Hindlimb muscle (tissue), 1 donor: ENCODE results near the gene DDC. TPM values are rescaled to one million over a fixed set of nuclear protein-coding genes. Genes with fewer than 3 reads are reported as not detected.

Experiments used
- DNase-seq: peaks from one replicate; pipeline ENCODE4 v3.0.0-alpha.2; 2013
- polyA plus RNA-seq: library from polyadenylated mRNA; unstranded; fragments of 120-200 nt; gene quantifications from one replicate; pipeline ENCODE4 v1.2.1, GENCODE V29; 2013; ENCODE audit not compliant: insufficient read length

The DDC gene
- polyA plus RNA-seq, 1 donor: not detected

DNA sequence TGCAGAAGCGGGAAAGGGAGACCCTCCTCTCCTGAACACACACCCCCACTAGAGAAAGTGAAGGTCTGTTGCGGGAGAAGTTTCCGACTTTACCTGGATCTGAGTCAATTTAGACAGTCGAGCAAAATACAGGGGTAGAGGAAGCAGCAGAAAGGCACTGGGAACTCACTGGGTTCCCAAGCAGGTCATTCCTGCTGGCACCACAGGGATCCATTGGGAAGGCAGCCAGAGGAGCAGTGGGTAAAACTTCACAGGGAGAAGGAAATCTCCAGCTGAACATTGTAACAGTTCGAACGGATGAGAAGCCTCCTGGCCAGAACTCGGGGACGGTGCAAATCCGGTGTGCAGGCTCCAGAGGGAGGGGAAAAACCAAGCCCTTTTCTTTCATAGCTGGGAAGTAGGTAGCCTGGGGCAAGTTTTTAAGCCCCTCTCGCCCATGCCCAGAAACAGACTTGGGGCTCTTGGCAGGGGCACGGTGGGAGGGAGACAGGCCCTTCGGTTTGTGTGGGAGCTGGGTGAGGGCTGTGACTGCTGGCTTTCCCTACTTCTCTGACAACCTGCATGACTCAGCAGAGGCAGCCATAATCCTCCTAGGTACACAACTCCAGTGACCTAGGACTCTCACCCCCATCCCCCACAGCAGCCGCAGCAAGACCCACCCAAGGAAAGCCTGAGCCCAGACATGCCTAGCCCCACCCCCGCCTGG is 51.9 kb downstream of the DDC start:
- DNase-seq: no peak

DNA sequence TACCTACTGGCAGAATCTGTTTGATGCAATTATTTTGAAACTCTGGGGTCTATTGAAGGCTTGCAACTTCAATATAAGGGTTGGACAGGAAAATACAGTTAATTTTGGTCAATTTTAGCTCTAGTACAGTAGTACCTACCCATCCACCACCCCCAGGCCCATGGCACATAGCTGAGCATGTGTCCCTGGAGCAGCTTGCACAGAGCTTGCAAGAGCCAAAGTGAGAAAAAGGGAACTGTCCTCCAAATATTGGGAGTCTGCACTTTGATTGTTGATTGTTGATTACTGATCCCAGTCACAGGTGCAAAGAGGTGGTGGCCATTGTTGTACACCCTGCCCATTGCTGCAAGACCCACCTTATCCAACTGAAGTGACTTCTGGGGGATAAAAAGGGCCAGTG is 52.8 kb downstream of the DDC start:
- DNase-seq: no peak

DNA sequence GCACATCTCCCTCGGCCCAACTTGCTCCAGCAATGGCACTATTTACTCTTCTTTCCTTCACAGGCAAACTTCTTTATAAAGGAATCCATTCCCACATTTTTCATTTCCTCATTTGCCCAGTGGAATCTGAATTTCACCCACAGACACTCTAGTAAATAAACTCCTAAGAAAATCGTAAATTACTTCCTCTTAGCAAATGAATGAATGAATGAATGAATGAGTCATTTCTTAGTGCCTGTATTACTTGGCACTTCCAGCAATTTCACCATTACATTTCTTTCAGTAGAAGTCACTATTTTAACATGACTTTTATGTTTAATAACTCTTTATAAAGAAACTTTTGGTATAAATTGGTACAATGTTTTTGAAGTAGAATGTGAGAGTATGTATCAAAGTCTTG is 55.7 kb downstream of the DDC start:
- no peak for DNase-seq

DNA sequence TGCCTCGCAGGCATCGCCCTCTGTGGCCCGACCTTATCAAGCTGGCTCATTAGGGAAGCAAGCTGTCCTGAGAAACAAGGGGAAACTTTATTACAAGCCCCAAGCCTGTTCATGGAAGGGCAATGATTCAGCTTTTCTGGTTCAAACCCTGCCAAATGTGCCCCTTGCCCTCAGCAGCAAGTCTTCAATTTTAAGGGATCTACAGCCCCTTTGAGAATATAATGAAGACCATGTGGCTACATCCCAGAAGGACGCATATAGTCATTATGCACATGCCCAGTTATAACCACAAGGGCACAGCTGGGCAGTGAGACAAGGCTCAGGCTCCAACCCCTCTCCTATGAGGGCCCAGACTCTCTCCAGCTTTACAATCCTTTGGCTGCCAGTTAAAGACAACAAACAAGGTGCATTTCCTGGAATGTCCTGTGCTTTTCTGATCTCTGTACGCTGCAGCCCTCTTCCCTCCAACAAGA is 56.7 kb downstream of the DDC start:
- DNase-seq: no peak

DNA sequence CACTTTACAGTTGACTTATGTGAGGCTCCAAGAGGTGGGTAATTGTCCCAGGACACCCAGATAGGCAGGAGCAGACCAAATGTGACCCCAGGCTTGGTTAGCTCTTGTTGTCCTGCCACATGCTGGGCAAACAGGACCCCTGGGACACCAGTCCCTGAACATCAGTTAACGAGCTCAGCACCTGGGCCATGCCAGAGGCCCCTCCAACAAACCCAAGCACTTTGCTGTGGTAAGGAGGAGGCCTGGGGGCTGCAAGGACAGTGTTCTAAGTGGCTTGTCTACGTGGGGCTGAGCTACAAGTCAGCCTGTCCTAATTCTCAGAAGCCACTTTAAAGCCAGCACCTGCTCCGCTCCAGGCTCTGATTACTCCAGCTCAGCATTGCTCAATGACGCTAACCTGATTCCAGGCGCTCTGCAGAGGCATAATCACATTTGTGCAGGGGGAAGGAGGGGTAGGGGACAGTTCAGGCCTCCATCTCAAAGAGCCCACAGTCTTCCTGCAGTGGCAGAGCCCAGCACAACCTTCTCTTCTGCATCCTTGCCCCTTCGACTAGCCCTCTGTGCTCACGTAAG is 57.2 kb downstream of the DDC start:
- DNase-seq: no peak

DNA sequence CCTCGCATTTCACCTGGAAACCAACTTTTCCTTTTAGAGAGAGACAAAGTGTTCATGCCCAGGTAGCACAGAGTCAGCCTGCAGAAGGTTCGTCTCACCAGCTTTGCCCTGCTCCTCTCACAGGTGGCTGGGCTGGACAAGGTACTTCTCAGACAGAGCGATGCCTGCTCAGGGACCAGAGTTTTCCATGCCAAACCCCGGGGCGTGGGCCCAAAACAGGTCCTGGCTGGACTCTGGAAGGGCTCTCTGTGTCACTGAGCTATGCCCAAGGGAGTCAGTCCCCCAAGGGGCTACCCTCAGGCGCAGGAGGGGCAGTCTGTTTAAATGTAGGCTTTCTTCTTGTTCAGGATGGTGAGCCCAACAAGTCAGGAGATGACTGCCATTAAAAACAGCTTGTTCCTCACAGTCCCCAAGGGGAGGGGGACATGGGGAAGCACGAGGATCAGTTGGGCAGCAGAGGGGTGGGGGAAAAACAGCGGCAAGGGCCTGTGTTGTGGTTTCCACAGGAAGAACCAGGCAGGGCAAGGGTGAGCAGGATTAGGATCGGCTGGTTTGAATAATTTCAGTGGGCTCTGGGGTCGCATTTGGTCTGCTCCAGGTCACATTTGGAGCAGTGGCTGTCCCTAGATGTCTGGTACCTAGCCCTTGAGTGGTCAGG is 59.5 kb downstream of the DDC start:
- no peak for DNase-seq

DNA sequence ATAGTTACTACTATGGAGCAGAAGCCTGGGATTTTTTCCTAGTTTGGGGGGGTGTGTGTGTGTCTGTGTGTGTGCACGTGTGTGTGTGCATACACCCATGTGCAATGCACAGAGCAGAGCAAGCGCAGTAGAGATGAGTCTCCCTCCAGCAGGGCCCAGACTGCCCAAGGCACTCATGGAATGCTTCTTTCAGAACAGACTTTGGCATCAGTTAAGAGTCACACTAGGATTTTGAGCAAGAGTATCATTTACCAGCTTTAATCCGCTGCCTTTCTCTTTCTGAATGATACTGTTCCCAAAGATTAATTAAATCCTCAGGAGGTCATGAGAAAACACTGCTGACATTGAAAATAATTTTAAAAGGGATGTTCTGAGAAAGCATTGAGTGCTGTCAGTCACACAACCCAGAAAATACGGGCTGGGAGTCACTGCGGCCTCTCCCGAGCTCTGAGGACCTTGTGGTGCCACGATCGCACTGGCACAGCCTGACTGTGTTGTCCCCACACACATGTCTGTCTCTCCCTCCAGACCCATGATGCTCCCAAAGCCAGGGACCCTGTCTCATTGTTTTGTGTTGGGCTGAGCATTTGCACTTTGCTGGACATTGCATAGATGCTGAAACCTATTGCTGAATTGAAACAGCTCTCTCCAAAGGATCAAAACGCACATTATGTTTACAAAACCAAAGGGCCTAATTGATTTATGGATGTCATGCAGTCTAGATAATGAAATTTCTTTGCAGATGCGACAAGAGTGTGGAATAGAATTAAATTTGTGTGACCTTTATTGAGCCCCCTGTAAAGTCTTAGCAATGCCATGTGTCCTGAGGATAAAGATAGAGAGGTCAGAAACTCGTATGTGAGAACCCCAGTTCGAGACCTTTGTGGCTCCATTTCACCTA is 60.3 kb downstream of the DDC start:
- no peak for DNase-seq

DNA sequence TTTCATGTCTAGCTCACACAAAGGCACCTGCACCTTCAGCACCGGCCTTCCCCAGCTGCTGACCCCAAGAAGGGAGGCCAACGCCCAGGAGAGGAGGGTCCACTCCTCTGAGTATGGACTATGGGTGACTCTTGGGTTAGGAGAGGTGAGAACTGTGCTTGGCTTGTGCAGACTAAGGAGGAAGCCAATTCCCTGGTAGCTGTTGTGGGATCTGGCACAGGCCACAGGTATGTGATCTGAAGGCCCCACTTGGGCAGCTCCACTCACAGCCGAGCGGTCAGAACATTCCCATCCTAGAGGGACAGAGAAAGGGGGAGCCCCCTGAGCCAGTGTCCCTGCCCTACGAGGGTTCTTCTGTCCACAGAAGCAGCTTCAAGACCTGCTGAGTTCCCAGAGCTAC is 62.3 kb downstream of the DDC start:
- no peak for DNase-seq

DNA sequence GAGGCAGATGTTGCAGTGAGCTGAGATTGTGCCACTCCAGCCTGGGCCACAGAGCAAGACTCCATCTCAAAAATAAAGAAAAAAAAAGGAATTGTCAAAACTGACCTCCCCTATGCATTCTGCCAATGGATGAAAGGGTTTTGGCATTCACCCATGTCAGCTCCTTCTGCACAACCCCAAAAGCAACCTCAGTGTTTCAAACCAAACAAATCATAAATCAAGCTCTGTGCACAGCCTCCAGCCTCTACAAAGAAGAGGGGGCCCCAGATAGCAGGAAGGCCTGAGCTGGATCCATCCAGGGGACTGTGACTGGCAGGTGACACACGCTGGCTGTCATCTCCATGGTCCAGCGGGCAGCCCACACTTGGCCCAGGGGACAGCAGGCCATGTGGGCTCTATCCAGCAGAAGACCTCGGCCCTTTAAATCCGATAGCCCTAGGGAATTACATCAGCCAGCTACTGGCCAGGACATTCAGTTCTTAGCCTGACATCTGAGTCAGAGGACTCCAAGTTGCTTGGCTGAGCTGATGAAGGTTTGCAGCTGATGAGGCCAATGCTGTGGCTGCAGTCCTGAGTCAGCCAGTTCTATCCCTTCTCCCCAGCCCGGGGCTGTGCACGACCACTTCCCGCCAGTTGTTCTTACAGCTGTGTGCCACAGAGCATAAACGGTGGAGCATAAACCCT is 63.1 kb downstream of the DDC start:
- DNase-seq: peak; percentile 74

DNA sequence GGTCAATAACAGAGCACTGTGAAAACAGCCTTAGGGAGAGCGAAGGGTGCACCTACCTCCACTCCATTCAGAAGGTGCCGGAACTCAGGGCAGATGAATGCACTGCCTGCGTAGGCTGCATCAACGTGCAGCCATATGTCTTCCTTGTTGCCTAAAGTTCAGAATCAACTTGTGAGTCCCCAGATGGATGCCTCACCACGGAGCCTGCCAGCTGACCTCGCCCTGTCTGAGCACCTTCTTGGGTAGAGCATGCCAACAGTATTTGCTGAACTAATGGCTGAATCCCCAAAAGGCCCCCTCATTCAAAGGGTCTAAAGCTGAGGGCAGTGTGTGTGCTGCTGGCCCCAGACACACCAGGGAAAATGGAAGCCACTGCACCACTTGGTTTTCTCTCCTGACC is 66.1 kb downstream of the DDC start:
- no peak for DNase-seq

DNA sequence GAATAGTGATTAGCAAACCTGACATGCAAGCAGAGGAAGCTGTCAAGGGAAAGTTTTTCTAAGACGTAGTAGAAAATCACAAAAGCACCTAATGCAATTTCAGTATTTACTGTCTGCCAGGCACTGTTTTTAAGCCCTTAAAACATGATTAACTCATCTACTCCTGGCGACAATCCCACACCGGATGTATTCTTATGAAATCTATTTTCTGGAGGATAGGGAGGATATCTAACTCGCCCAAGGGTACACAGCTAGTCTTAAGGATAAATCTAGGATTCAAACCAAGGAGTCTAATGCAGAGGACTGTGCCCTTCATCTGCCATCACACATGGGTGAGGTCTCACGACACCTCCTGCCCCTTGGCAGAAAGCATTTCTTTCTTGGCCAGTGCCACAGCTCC is 67.2 kb downstream of the DDC start:
- no peak for DNase-seq

DNA sequence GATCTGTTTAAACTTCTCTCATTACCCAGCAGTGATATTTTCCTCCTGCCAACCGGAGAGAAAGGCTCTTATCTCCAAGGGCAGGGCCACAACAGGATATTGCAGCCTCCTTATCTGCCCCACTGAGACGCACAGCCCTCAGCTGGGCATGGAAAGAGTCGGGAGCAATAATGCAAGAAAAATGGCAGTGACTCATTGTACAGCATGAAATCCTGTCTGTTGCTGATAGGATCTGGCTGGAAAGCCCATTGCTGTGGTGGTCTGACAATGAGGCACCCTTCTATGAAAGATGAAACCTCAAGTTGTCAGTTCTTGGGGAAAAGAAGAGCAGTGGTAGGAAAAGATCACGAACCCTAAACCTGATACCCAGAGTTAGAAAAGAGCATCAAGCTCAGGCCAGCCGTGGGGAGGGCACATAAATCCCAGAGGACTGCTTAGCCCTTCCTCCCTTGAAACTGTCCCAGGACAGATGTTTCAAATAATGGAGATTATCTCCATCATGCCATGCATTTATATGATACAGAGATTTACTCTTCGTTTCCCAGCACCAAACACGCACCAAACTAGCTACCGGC is 68.0 kb downstream of the DDC start:
- DNase-seq: no peak

DNA sequence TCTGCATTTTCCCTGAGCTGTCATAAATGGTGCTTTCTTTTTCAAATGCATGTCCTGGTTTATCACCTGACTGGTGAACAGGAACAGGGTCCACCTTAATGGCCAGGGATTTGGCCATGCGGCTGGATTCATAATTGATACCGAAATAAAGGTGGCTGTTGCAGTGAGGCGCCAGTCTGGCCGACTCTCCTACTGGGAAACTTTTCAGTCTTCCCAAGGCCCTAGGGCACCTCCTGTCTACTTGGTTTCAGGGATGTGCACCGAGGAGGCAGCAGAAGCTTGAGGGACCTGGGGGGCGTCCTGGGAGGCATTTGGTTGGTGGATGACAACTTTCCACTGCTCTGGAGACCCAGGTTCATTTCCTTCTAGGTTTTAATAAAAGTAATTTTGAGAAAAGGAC is 68.6 kb downstream of the DDC start:
- DNase-seq: no peak

DNA sequence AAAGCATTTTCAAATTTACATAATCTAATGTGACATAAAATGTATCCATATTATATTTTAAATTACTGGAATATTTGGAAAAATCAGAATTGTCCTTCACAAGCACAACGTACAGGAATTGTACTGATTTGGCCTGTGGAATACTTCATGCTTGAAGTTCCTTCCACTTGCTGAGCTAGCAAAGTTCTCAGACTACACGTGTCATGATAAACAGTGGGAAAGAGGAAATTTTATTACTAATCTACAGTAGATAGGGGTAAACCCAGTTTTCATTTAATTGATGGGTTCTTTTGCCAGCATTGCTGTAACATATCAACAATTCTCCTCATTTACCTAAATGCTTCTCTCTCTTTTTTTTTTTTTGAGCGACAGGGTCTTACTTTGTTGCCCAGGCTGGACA is 69.5 kb downstream of the DDC start:
- no peak for DNase-seq

DNA sequence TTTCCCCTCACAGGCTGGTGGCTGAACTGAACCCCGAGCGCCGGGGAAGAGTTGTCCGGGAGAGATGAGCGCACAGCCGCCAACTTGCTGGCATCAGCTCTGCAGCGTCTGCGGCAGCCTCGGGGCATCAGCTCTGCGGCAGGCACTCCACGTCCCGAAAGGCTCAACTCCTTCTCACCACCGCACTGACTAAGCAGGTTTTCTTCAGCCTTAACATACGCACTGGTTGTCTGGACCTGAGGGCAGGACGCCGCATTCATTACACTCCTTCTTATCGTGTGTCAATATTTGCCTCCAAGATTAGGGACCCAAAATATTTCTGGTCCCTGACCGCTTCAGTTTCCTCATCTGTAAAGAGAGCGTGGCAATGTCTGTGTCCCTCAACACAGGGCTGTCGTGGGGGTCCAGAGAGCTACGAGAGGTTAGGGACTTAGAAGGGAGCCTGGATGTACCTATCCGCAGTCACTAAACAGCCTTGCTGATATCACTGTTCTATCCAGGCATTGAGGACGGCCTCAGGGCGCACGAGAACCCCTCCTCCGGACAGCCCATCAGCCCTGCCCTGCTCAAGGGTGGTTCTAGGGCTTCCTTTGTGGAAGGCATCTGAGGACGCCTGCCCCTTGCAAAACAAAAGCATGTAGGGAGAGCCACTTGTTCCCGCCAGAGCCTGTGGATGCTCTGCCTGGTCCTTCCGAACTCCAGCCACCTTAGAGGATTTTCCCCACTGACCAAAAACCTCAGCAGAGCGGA is 72.3 kb downstream of the DDC start:
- DNase-seq: no peak

DNA sequence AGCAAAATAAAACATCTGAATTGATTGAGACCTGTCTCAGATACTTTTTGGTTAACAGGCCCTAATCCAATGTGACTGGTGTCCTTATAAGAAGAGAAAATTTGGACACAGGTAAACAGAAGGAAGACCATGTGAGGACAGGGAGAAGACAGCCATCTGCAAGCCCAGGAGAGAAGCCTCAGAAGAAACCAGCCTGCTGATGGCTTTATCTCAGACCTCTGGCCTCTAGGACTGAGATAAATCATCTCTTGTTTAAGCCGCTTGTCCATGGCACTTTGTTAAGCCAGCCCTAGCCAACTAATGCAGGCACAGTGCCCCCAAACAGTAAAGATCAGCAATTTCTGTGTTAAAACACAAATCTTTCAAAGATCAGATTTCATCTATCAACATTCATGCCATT is 73.3 kb downstream of the DDC start:
- DNase-seq: no peak

DNA sequence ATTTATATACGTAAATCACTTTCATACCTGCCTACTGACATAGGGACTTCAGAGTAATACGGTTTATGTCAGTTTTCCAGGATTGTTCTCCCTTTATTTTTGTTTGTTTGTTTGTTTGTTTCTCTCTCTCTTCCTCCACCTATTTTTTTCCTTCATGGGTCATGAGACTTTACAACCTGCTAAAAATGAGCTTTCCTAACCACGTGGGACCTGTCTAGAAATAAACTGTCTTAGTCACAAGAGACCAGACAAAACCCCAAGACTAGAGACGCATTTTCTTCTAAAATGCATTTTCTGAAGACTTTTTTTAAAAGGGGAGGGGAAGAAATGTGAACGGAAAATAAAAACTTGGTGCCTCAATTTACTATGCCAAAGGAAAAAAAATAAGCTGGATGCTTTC is 74.0 kb downstream of the DDC start:
- no peak for DNase-seq

DNA sequence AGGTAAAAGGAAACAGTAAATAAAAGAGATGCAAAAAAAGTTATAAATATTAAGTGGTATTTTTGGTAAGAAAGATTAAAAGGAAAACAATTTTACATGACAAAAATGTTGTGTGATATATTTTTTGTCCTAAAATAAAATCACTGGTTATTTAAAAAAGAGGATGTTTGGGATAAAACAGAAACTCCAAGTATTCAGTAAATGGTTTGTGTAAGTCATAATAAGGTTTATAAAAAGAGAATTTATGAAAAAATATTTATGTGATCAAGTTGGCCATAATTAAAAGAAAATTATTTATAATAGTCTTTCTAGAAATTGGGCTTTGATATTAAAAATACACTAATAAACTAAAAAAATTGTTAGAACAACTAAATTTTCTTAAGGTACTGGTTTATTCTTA is 76.8 kb downstream of the DDC start:
- no peak for DNase-seq

DNA sequence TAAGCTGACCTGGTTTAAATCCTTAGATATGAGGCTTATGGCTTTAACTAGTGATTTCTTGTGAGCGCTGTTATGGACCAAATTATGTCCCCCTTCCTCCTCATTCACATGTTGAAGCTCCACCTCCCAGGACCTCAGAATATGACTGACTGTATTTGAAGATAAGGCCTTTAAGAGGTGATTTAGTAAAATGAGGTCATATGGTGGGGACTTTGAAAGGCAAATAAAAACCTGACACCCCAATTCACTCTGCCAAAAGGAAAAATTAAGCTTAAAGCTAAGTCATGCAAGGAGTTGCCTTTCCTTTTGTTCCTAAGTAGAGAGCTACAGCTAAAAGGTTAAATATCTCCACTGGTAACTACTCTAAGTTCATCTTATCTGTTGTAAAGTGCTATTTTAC is 78.7 kb downstream of the DDC start:
- no peak for DNase-seq

DNA sequence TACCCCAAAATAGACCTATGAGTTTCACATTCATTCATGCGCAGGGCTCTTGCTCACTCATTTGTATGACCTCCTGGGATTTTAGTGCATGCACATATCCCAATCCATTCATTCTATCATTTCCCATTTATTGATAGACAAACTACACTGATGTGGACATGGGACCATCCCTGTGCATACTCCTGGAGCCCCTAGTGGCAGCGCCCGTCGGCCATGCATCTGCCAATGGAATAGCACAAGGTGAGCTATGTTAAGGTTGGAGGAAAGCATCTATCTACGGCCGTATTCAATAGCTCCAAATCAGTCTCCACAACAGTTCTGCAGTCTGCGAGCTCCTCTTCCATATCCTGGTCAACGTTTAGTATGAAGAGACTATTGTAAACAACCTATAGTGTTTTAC is 83.3 kb downstream of the DDC start:
- DNase-seq: no peak

DNA sequence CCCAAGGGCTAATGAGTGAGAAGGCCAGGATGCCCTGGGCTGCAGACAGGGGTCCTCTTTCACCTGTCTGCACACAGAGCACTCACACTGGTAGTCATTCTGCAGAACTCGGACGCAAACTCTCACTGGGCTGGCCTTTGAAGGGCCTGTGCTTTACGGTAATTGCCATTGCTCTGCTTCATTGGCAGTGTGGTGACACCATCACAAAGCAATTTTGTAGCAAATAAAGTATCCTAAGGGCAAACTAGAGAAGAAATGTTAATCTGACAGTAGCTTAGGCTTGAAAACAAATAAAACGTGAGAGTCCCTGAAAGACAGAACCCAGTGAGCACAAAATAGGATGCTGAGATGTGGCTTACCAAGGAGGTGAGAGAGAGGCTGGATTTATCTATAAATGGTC is 84.4 kb downstream of the DDC start:
- no peak for DNase-seq
